Right forelimb (tissue), 1 donor: ENCODE measurements around the gene ABCA10.

Experiments
- DNase-seq: peaks from one replicate; pipeline ENCODE4 v3.0.0-alpha.2; 2018

ABCA10 gene

DNA sequence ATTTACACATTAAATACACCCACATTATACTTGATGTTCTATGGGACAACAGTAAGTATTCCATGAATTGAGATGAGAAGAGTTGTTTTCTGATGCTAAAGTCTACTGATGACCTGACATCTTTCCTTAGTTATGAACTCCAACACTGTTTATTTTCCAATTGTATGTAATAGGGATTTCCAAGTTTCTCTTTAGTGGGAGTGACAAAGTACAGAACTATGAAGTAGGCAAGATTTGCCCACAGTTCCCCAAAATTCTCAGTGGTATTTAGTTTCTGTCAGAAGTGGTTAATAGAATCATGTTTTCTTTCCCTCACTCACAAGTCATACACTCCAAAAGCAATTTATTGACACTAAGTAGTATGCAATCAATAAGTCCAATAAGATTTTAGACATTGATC, 64.4 kb downstream of the ABCA10 start:
- no peak for DNase-seq

DNA sequence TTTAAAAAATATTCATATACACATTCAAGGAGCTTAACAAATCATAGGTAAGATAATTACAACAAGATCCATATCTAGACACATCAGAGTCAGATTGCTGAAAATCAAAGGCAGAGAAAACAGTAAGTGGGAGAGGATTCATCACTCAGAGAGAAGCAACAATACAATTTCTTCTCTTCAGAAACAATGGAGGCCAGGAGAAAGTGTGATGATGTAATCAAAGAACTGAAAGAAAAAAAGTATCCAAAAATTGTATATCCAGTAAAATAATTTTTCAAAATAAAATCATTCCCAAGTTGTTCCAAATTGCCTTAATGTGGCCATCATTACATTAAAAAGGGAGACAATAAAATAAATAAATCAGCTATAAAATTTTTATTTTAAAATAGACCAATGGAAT, 69.2 kb downstream of the ABCA10 start:
- DNase-seq: no peak

DNA sequence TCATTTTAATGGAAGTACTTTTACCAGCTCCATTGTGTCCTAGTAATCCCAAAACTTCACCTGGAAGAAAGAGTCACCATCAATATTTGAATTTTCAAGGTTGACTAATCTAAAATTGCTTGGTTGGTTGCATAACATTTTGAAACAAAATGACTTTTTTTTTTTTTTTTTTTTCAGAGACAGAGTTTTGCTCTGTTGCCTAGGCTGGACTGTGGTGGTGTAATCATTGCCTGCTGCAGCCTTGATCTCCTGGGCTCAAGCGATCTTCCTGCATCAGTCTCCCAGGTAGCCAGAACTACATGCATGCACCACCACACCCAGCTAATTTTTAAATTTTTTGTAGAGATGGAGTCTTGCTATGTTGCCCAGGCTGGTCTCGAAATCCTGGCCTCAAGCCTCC, 74.4 kb downstream of the ABCA10 start:
- DNase-seq: no peak

DNA sequence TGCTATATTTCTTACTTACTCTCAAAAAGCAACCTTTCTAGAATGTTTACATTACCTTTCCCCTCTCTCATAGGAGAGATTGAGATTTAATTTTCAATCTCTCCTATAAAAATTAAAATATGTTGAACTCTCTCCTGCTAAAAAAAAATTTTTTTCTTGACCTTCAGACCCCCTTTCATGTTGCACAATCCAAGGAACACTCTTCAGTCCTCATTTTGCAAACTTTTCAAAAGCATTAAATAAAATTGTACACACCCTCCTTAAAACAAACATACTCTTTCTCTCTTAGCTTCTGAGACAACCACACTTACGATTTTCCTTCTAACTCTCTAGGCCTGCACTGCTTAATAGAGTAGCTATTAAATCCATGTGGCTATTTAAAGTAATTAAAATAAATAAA, 78.3 kb downstream of the ABCA10 start:
- no peak for DNase-seq

DNA sequence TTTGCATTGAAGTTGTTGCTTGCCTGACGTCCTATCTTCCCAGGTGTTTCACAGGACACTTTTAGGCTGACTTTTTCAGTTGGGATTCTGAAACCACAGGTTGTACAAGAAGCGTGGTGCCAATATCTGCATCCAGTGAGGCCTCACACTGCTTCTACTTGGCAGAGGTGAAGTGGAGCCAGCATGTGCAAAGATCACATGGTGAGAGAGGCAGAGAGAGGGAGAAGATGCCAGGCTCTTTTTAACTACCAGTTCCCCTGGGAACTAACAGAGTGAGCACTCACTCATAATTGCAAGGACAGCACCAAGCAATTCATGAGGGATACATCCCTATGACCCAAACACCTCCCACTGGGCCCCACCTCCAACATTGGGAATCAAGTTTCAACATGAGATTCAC, 81.2 kb downstream of the ABCA10 start:
- no peak for DNase-seq

DNA sequence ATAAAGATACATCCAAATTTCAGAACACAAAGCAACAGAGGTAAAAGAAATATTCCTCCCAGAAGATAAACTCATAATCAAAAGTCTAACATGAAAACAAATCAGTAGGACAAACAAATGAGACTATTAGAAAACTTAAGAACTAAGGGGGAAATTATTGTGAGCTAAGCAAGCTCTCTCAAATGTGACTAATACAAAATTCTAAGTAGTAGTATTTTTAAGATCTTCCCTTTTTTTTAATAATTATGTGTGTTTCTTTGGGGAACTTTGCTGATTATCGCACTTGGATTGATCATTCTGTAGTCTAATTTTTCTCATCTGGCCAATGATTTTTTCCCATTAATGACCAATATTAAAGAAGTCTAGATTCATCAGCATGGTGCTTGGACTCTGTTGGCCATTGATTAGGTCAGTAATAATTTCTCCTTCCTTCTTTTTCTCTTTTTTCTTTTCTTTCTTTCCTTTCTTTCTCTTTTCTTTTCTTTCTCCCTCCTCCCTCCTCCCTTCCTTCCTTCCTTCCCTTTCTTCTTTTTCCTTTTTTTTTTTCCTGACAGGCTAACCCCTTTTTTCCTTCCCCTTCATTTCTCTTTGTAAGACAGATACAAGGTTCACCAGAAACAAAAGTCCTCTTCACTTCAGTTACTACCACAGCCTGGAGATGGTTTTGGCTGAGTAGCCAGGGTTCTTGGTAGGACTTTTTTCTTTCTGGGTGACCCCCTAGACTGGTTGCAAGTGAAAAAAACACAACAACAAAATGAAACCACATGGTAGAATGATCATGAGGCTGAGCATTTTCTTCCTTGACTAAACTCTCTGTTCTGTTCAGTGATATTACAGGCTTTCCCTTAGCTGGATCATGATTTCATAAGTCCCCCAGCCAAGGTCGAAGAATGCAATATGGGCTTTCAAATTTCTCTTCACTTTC, 84.0 kb downstream of the ABCA10 start:
- no peak for DNase-seq

DNA sequence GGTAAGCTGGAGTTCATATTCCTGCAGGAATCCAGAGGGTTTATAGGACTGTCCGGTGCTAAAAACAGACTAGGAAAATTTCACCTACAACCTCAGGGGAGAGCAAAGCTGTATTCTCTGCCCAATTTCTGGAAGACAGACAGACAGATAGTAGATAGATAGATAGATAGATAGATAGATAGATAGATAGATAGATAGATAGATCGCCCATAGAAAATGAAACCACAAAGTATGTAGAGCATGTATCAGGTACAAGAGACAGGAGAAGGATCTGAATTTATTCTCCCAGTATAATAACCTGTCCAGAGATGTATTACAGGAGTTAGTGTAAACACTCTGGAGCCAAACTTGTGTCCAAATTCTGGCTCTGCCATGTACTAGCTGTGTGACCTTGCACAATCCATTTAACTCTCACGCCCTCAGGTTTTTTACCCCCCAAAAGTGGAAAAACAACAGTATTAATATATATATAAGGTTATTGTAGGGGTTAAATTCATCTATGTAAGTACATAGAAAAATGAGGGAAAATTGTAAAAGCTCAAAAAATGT, 84.9 kb downstream of the ABCA10 start:
- DNase-seq: no peak

DNA sequence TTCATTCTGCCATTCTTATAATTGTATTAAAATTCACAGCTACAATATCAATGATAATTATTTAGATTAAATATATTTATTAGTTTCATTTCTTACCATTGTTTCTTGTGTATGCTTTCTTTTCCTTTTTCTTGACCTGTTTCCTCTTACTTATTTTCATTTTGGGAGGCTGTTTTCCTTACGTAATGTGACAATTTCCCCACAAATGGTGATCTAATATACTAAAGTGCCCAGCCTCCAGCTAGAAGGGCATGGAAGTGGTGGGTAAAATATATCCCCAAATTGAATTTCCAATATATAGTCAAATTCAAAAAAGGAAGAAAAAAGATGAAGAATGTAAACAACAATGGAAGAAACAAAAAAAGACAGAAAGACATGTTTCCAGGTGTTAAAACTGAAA, 85.5 kb downstream of the ABCA10 start:
- no peak for DNase-seq

DNA sequence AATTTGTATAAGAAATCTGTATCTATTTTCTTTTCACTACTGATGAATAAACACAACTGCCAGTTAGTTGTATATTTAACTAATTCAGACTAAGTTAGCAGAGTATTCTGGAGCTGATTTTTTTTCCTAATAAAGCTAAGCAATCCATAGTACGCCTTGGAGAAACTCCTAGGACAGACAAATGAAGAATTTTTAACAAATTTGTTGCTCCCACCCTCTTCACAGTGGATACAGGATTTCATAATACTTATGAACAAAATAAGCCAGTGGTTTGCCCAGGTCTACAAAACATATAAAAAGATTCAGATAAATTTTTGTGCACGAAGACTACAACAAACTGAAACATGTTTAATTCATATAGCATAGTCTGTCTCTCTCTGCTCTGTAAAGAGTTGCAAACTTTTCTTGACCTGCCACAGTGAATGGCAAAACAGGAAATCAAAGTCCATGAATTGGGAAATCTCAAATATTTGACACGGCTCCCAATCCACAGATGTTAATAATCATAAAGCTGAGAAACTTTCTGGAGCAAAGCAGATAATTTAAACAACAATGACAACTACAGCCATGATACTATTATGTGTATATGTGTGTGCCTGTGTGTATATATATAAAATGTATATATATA, 86.3 kb downstream of the ABCA10 start:
- no peak for DNase-seq

DNA sequence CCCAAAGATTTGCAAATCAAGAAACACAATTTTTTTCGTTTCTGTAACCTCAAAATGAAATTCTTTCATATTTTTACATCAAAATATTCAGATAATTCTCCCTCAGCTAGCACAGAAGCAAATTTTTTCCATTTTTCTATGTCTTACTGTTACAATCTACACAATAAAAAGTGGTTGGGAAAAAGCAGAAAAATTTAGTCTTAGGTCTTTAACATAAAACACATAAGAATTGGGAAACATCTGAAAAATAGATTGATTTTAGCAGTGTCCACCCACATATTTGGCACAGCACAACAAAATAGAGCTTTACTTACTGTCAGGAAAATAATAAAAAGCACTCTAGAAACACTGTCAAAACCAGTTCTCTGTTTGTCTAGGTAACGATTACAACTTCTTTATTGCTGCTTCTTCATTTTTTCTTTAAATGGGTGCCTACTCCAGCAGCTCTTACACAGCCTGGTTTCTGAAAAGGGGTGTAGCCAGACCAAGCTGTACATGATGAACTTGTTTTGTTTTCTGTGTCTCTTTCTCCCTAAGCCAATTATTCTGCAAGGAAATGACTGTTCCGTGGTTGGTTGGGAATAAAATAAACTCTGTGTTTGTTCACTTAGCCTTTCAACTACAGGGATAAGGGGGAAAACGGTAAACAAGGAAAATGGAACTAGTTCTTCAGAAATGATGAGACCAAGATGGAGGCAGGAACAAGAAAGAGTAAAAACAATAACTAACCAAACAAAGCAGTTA, 87.0 kb downstream of the ABCA10 start, which contains the start of gene ABCA6:
Gene ABCA6 (minus strand): TSS at position 465 of the 744 bp plus-strand sequence. CDS start 1,192 bp downstream, outside the sequence.
- no peak for DNase-seq

DNA sequence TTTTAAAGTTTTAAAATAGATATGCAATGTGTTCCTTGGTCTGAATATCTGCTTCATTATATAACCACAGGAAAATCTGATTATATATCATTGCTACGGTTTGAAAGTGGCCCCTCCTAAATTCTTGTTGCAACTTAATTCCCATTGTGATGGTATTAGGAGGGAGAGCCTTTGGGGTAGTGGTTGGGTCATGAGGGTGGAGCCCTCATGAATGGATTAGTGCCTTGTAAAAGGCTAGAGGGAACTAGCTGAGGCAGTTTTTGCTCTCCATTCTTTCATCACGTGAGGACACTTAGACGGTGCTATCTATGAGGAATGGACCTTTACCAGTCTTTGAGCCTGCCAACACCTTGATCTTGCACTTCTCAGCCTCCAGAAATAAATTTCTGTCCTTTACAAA, 94.5 kb downstream of the ABCA10 start:
- DNase-seq: no peak

DNA sequence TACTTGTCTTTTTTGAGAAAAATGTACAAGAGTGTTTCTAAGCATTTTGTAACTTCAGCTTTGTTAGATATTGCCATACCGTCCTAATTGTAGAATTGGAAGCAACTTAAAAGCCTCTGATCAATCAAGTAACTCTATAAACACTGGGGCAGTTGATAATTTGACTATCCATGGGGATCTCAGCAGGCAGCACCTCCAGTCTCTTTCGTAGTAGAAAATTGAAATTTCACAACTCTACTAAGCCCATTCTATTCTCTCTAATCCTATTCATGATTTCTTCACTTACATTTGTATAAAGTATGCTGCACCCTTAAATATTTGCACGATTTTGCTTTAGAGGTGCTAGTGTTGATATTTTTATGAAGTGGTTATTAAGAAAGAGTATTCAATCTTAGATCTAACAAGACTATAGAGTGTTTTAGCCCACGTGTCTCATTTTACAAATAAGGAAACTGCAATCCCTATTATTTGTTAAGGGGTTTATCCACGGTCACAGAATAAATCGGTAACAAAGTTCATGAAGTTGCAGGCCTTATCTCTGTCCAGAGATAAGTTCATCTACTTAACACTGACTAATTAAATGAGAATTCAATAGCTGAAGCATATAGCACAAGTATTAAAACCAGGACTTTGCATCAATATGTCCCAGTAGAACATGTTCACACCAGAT, 97.9 kb downstream of the ABCA10 start:
- no peak for DNase-seq

DNA sequence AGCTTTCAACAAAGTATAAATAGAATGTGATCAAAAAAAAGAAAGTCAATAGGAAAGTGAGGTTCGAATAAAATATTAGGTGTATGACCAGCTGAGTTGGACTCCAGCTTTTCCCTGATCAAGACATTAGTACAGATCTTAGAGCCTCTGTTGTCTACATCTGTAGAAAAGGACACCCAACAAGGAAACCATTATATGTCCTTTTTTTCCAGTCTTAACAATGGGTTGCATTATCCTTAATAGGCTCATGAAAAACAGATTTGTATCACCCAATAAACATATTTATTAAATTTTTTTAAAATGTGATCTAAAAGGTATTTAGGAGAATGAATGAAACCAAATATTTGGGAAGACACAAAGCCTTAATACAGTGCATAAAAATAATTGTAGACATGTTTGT, 105.0 kb downstream of the ABCA10 start:
- DNase-seq: no peak

DNA sequence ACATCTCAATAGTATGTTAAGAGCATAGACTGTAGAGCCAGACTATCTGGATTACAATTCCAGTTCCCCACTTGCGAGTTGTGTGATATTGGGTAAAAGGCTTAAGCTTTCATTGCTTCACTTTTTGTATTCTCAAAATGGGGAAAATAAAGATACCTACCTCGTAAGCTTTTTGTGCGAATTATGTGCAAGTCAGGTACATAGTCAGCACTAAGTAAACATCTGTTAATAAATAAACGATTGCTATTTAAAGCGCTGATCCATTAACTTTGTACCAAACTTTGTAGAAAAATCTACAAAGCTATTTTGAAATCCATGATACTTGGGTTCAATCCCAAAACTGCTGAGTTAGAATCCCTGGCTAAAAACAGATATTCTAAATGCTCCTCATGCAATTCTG, 106.6 kb downstream of the ABCA10 start:
- DNase-seq: no peak

DNA sequence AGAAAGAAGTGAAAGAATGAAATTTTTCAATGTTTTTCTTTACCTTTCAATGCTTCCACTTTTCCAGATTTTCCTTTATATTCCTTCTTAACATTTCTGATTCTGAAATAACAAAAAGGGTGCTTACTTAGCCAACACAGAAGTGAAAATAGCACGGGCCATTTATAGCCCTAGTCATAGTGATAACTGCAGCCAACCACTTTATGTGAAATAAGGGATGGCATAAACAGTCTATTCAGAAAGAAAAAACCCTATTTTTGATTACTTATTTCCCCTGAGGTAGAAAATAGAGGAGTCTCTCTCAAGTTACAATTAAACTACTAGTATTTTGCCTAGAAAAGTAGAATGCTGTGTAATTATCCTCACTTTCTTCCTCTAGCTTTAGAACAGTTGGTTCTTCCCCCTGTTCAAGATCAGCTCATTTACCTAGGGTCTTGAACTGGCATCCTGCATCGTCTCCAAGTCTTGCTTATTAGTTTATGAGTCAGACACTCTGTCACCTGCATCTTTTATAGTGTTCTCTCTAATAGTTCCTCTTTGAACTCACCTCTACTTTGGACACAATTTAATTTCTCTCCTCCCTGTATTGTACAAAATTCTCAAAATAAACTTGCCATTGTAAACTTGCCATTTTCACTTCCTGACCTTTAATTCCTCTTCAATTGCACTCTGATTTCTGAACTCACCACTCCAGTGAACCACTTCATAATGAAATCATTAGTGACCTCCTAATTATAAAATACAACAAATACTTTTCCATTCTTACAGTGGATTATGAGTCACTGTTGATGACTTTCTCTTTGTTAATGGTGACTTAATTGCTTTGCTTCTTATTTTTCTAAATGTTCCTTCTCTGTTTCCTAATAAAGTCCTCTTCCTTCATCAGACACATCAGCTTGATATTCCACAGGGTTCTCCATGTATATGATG, 110.5 kb downstream of the ABCA10 start:
- DNase-seq: no peak

DNA sequence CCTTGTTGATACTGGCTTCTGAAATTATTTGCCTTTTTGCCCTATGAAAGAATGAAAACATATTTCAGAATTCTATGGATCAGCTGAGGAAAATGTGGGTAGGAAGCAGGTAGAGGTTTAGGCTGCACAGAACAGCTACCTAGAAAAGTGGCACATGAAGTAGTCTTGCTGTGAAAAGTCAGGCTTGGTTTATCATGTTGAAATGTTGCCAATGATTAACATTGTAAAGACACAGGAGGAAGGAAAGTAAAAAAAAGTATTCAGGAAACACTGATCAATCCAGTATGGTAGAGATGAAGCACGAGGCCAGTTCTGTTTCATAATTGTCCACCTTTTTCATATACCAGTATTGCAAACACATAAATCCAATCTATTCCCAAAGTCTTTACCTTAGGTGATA, 116.8 kb downstream of the ABCA10 start:
- DNase-seq: no peak

DNA sequence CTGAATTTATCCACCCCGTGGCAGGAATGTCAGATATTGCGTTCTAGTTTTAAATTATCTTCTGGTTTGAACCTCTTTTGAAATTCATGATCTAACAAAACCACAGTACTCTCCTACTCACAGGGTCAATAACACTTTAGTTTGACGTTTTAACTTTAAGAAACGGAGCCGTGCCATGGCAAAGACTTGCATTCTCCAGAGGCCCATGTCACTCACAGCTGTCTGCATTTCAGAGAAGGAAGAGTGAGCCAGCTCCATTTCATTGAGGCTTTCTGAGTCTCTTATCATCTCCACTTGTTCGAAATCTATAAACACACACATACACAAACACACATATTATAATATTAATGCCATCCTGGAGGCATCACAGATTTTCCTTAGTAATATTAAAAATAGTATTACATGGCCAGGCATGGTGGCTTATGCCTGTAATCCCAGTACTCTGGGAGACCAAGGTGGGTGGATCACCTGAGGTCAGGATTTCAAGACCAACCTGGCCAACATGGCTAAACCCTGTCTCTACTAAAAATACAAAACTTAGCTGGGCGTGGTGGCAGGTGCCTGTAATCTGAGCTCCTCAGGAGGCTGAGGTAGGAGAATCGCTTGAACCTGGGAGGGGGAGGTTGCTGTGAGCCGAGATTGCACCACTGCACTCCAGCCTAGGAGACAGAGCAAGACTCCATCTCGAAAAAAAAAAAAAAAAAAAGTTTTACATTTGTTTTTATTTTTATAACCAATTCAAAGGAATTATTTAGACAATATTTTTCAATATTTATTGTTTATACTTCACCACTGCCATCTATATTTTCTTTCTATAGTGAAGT, 122.5 kb downstream of the ABCA10 start:
- no peak for DNase-seq

DNA sequence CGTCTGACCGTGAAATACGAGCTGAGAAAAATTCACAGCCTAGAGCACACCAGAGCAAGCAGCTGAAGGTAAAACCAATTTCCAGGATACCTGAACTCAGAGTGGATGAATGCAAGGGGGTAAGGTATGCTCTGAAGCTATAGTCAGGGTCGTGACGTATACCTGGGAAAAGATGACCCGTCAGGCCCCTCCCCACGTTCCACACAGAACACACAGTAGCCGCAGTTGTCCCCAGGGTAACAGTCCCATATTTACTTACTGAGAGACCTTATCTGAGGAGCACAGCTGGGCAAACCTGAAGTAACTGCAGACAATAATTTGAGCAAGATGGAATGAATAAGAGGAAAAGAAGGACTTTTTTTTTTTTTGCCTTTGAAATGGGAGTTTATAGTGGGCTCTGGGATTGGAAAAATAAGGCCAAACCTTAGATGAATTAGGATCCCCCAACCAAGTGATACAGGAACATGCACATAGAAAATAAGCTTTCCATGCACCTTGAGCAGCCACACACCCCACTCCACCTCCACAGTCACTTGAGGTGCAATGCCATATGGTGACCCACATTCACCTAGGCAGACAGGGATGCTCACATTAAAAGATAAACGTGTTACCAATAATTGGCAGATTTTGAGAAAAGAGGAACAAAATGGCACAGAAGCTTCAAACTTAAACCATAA, 124.9 kb downstream of the ABCA10 start:
- no peak for DNase-seq

DNA sequence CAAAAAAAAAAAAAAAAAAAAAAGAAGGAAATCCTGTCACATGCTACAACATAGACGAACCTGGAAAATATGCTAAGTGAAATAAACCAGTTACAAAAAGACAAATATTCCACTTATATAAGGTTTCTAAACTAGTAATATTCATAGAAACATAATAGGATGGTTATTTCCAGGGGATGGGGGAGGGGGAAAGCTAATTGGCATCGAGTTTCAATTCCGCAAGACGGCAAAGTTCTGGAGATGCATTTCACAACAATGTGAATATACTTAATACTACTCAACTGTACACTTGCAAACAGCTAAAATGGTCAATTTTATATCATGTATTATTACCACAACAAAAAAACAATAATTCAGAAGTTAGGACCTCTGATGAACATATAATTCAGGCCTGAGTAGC, 130.0 kb downstream of the ABCA10 start:
- no peak for DNase-seq
